Activated gamma-delta T cell (primary cell): Measurements from ENCODE around the gene ZNF155.

Experiments
- DNase-seq: peaks from one replicate; lab custom pipeline; 2025; lab: John Stamatoyannopoulos, UW

ZNF155 gene

DNA sequence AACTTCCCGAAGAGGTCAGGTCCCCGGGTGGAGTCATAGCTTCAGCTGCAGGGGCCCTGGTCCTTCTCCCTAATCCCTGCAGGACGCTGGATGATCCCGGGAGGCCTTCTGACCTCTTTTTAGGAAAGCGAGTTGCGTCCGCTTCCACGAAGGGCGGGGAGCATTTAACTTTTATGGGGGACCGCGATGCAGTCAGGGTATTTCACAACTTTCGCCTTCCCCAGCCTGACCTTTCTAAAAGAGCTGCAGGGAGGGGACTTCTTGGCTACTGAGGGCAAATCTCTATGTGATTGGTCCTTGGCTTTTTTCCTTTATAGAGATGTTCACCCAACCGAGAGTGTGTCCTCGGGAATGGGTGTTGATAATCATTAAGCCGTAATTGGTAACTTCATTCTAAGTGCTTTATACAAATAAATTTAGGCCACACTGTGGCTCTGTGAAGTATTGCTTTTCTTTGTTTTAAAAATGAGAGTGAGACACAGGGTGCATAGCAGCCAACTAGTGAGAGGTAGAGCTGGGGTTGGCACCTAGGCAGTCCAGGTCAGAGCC is 19.5 kb downstream of the ZNF155 start:
- DNase-seq = no peak

DNA sequence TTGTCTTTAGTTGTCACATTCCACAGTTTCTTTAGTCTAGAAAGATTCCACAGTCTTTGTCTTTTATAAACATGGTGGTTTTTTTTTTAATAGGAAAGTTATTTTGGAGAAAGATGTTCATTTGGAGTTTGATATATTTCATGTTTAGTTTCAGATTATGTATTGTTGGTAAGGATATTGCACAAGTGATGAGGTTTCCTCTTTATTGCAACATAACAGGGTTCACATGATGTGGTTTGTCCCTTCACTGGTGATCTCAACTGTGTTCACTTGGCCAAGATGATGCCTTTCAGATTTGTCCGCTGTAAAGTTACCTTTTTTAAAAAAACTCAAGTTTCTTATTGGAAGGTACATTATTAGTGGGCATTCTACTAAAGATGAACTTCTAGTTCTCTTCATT is 22.0 kb downstream of the ZNF155 start:
- DNase-seq = no peak

GRCh38 chr19:44007473-44007872 is 23.5 kb downstream of the ZNF155 start:
- DNase-seq = no peak

DNA sequence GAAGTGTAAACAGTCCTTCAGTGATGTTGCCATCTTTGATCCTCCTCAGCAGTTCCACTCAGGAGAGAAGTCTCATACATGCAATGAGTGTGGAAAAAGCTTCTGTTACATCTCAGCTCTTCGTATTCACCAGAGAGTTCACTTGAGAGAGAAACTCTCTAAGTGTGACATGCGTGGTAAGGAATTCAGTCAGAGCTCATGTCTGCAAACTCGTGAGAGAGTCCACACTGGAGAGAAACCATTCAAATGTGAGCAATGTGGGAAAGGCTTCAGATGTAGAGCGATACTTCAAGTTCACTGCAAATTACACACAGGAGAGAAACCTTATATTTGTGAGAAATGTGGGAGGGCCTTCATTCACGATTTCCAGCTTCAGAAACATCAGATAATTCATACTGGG is 26.5 kb downstream of the ZNF155 start:
- no peak for DNase-seq

DNA sequence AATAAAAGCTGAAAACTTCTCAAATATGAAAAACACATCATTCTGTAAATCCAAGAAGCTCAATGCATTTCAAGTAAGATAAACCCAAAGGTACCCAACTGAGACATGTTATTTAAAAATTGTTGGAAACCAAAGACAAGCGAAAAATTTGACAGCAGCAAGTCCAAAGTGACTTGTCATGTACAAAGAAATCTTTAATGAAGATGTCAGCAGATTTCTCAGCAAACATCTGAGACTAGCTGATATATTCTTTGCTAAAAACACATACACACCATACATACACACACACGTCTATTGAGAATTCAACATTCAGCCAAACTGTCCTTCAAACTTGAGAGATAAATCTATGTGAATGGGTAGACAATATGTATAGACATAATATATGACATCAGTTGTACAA is 35.5 kb downstream of the ZNF155 start:
- DNase-seq = no peak

DNA sequence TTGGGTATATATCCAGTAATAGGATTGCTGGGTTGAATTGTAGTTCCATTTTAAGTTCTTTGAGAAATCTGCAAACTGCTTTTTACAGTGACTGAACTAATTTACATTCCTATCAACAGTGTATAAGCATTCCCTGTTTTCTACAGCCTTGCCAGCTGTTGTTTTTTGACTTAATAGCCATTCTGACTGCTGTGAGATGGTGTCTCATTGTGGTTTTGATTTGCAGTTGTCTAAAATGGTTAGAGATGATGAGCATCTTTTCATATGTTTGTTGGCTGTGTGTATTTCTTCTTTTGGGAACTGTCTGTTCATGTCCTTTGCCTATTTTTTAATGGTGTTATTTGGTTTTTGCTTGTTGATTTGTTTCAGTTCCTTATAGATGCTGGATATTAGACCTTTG is 37.2 kb downstream of the ZNF155 start:
- no peak for DNase-seq

- DNase-seq = no peak
These were observed 40.9 kb downstream of the ZNF155 start for GRCh38 chr19:44024900-44025216.

DNA sequence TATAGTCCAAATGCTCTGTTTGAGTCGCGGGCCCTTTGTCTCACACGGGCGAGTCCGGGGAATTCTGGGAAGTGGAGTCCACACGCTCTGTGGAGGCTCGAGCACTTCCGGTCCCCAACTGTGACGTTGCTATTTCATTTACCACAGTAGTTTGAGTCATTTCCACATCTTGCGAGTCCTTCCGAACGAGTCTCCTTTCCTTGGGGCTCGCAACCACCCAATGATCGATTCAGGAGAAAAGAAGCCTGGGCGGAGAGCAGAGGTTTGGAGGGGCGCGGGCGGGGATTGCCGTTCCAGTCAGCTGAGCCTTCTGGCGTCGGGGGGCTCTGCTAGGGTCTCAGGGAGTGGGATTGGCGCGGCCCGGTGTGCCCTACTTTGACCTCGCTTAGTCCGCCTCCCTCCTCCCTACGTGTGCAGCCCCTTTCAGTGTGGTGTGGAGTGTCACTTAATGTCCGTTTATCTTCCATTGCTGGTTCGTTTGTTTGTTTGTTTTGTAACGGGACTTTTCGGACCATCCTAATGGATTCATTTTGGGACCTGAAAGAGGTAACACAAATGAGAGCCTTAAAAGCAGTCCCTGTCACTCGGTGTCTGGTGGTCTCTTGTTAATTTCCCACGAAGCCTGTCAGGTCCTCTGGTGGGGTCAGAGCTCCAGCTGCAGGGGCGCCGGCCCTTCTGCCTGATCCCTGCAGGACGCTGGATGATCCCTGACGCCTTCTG is 41.4 kb downstream of the ZNF155 start, which contains the start of gene ZNF222:
Gene ZNF222 (plus strand): TSS at position 163 of the 720 bp plus-strand sequence. CDS start 58 bp downstream, at position 221.
- no peak for DNase-seq

DNA sequence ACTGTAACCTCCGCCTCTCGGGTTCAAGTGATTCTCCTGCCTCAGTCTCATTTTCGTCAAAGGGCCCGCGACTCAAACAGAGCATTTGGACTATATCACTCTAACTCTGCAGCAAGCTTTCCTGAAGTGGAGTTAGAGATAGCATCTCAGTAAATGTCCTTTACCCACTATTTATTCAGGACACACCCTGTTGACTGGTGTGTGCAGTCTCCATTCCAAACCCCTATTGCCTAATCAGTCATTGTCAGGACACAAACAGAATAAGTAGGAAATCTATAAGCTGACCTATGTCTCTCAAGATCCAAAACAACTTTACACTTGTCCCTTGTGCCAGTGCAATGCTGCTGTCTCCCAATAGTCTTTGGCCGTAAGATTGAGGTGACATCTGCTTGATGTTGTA is 42.6 kb downstream of the ZNF155 start:
- DNase-seq = no peak

DNA sequence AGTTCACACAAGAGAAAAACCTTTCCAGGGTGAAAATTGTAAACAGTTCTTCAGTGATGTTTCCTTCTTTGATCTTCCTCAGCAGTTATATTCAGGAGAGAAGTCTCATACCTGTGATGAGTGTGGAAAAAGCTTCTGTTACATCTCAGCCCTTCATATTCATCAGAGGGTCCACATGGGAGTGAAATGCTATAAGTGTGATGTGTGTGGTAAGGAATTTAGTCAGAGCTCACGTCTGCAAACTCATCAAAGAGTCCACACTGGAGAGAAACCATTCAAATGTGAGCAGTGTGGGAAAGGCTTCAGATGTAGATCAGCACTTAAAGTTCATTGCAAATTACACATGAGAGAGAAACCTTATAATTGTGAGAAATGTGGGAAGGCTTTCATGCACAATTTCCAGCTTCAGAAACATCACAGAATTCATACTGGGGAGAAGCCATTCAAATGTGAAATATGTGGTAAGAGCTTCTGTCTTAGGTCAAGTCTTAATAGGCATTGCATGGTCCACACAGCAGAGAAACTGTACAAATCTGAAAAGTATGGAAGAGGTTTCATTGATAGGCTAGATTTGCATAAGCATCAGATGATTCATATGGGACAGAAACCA is 48.1 kb downstream of the ZNF155 start:
- no peak for DNase-seq

GRCh38 chr19:44042147-44042546 is 58.2 kb downstream of the ZNF155 start:
- no peak for DNase-seq
